NCI-H128 (cell line): Measurements from ENCODE around the gene SSC4D.
"Not testable (repeated sequence)": the region's sequence is repeated elsewhere in the genome, so short reads cannot be mapped to it uniquely, and the experiment has no call there.

ENCODE experiments used
- DNase-seq: peaks from one replicate; lab custom pipeline; 2025; ENCODE audit not compliant: unreplicated experiment; lab: John Stamatoyannopoulos, UW

The SSC4D gene

DNA sequence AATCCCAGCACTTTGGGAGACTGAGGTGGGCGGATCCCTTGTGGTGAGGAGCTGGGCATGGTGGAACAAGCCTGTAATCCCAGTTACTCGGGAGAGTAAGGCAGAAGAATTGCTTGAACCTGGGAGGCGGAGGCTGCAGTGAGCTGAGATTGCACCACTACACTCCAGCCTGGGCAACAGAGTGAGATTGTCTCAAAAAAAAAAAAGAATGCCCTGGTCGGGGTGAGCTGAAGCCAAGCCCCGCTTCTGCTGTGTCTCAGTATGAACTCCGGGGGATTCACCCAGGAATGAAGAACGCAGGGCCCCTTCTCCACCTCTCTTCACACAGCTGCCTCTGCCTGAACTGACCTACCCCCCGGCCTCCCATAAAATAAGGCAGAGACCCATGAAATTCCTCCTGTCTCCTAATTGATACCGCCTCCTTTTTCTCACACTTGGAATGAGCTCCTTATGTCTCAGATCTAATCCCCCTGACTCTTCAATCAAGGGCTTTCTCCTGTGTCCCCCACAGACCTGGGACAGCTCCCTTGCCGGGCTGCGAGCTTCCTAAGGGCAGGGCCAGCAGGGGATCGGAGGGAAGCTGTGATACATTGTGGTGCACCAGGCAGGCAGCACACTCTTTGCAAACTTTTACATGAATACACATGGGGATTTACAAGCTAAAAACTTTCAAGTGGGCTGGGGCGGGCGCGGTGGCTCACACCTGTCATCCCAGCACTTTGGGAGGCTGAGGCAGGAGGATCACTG lies 14.3 kb upstream of the SSC4D start:
- no peak for DNase-seq

DNA sequence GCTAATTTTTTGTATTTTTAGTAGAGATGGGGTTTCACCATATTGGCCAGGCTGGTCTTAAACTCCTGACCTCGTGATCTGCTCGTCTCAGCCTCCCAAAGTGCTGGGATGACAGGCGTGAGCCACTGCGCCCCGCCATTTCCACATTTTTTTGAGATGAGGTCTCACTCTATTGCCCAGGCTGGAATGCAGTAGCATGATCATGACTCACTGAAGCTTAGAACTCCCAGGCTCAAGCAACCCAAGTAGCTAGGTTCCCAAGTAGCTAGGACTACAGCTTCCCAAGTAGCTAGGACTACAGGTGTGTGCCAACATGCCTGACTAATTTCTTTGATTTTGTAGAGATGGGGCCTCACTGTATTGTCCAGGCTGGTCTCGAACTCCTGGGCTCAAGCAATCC lies 11.6 kb upstream of the SSC4D start:
- not testable (repeated sequence) for DNase-seq

DNA sequence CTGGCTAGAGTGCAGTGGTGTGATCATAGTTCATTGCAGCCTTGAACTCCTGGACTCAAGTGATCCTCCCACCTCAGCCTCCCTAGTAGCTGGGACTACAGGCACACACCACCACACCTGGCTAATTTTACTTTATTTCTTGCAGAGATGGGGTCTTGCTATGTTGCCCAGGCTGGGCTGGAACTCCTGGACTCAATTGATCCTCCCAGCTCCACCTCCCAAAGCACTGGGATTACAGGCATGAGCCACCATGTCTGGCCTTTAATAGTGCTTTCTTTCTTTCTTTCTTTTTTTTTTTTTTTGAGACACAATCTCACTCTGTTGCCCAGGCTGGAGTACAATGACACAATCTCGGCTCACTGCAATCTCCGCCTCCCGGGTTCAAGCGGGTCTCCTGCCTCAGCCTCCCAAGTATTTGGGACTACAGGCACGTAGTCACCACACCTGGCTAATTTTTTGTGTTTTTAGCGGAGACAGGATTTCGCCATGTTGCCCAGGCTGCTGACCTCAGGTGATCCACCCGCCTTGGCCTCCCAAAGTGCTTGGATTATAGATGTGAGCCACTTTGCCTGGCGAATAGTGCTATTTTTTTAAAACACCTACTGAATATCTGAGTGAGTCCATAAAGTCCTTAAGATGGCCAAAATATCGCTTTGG lies 8.3 kb upstream of the SSC4D start:
- DNase-seq, result not testable (repeated sequence)

DNA sequence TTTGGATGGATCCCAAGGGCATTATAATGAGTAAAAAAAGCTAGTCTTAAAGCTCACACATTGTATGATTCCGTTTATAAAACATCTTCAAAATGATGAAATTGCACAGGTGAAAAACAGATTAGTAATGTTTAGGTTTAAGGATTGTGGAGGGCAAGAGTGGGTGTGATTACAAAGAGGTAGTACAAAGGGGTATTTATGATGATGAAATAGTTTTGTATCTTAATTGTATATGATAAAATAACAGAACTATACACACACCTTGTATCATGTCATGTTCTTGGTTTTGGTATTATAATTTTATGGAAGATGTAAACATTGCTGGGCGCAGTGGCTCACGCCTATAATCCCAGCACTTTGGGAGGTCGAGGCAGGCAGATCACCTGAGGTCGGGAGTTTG lies 2.8 kb upstream of the SSC4D start:
- no peak for DNase-seq

DNA sequence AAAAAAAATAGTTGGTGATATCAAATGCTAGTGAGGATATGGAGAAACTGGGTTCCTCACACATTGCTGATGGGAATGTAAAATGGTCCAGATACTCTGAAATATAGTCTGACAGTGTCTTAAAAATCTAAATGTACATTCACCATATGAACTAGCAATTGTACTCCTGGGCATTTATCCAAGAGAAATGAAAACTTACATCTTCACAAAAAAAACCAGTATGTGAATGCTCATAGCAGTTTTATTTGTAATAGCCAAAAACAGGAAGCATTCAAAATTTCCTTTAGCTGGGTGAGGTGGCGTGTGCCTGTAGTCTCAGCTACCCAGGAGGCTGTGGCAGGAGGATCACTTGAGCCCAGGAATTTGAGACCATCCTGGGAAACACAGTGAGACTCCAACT lies 2.1 kb upstream of the SSC4D start:
- no peak for DNase-seq

DNA sequence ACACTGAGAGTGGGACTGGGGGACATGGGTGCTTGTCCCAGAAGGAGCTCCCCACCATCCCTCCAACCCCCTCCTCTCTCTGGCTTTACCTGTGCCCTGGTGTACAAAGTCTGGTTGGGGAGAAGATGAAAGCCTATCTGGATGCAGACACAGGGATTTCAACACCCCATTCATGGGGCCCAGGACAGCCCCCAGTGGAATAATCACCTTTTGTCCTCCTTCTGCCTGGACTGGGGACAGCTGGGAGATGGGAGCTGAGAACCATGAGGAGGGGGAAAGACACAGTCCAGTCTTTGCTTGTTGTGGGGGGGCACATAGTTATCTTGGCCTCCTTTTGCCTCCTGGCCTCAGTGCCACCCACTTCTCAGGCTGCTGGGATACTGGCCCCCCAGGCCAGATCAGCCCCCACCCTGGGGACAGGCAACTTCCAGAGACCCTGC lies 1.4 kb downstream of the SSC4D start:
- no peak for DNase-seq

DNA sequence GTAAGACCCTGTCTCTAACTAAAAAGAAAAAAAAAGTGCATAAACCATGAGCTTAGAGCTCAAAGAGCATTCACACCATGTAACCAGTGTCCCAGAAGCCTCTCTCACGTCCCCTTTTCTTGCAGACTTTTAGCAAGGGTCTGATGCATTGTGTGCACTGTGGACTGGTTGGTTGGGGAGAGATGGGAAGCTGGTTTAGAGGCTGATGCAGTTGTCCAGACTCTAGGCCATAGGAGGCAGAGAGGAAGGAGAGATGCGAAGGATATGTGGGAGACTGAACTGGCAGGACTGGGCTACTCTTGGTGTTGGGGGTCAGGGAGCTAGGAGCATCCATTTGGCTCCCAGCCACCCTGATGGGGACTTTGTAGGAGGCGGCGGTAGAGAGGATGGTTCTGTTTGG lies 1.8 kb downstream of the SSC4D start:
- DNase-seq, result no peak

DNA sequence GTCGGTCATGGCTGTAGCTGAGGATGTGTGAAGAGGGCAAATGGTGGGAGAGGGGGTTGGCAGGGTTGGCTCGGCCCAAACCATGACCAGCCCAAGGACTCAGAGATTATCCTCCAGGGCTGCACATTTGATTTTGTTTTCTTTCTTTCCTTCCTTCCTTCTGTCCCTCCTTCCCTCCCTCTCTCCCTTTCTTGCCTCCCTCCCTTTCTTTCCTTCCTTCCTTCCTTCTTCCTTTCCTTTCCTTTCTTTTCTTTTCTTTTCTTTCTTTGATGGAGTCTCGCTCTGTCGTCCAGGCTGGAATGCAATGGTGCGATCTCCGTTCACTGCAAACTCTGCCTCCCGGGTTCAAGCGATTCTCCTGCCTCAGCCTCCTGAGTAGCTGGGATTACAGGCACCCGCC lies 3.8 kb downstream of the SSC4D start:
- DNase-seq, result no peak

DNA sequence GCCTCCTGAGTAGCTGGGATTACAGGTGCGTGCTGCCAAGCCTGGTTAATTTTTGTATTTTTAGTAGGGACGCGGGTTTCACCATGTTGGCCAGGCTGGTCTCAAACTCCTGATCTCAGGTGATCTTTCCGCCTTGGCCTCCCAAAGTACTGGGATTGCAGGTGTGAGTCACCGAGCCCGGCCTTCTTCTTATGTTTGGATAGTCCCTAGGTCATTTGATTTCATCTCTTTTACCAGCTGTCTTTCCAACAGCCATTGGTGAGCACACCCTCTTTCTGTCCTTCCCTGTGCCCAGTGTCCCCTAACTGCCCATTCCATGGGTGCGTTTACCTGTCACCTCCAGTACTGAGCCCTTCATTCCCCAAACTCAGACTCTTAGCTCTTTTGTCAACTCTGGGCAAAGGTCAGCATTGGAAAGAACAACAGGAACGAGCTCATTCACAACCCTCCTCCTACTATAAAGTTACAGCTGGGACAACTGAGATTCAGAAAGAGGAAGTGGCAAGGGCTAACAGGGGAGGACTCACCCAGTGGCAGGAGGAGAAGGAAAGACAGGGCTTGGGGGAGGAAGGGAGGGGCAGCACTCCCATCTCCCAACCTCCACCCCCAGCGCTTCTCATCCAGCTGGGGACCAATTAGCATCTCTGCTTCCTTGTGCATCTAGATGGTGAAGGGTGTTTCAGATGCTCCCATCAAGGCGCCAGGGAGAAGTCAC lies 5.6 kb downstream of the SSC4D start:
- DNase-seq, result no peak

DNA sequence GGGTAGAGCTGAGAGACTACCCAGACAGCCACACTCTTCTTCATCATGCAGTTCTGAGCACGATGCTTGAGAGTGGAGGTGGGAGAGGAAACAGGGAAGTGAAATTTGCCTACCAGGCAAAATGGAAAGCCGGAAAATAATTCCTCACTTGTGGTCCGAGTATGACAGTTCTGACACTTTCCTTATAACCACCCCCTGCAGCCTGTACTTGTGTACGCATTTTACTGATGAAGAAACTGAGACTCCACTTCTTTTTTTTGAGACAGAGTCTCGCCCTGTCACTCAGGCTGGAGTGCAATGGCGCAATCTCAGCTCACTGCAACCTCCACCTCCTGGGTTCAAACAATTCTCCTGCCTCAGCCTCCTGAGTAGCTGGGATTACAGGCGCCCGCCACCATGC lies 6.4 kb downstream of the SSC4D start:
- DNase-seq, result not testable (repeated sequence)

DNA sequence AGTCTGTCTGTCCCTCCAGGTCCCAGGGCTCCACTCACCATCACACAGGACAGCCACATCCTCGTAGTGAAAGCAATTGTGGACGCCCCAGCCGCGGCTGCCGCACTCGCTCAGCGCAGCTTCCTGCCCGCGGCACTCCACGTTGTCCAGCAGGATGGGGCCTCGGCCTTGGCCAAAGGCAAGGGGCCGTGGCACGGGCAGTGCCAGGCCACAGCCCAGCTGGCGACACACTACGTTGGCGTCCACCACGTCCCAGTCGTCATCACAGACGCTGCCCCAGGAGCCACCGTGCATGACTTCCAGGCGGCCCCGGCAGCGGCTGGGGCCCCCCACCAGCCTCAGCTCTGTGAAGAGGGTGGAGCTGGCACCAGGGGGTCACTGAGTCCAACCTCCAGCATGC lies 9.2 kb downstream of the SSC4D start:
- DNase-seq, result no peak

DNA sequence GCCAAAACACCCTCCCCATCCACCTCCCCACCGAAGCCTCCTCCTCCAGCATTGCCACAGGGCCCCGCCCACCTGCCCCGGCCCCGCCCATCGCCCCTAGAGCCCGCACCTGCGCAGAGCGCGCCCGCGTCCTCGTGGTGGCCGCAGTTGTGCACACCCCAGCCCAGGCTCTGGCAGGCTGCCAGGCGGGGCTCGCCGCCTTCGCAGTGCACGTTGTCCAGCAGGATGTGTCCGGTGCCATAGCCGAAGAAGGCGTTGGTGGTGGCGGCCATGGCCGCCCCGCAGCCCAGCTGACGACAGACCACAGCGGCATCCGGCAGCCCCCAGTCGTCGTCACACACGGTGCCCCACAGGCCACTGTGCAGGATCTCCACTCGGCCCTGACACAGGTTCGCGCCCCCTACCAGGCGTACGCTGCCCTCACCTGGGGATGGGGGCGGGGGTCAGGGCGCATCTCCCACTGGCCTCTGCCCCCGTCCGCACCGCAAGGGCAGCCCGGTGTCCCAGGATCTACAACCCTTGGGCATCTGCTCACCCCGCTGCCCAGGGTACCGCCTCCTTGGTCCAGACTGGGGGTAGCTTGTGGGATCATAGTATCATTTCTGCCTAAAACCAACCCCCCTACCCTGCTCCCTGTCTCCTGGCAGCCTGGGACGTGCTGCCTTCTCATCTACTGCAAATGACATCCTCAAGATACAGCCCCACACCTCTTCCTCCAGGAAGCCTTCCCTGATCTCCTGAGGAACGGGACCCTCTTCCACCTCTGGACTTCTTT lies 11.9 kb downstream of the SSC4D start:
- no peak for DNase-seq

DNA sequence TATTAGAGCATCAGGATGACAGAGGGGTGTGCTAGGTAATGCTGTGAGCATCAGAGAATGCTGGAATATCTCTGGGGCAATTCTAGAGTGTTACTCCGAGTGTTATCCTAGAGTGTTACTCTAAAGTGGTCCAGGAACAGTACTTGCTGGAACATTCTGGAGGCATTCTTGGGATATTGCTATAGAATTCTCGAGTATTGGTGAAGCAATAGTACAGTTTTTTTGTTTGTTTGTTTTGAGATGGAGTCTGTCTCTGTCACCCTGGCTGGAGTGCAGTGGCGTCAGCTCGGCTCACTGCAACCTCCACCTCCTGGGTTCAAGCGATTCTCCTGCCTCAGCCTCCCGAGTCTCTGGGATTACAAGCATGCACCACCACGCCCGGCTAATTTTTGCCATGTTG lies 12.6 kb downstream of the SSC4D start:
- DNase-seq, result no peak

DNA sequence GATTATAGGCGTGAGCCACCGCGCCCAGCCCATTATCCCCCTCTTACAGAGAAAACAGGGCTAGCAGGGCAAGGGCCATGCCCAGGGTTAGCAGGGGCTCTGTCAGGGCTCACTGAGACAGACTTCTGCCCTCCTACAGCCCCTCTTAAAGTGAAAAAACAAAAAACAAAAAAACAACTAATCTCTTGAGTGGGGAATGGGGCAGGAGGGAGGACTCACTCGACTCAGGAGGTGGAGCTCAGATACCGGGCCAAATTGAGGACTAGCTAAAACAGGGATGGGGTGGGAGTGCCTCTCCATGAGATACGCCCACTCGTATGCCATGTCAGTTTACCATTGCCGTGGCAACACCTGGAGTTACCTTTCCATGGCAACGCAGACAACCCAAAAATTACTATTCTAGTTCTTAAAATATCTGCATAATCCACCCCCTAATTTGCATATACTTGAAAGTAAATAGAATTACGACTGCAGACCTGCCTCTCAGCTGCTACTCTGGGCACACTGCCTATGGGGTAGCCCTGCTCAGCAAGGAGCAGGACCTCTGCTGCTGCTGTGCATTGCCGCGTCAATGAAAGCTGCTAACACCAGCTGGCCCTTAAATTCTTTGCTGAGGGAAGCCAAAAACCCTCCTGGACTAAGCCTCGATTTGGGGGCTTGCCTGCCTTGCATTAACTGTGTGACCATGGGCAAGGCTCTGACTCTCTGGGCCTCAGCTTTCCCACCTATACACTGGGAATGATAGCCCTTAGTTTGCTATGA lies 13.4 kb downstream of the SSC4D start:
- no peak for DNase-seq

DNA sequence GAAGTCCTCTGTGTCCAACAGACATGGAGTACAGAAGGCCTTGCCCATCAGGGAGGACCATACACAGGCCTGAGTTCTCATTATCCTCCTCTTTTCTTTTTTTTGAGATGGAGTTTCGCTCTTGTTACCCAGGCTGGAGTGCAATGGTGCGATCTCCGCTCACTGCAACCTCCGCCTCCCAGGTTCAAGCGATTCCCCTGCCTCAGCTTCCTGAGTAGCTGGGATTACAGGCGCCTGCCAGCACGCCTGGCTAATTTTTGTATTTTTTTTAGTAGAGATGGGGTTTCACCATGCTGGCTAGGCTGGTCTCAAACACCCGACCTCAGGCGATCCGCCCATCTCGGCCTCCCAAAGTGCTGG lies 13.9 kb downstream of the SSC4D start:
- DNase-seq, result not testable (repeated sequence)

DNA sequence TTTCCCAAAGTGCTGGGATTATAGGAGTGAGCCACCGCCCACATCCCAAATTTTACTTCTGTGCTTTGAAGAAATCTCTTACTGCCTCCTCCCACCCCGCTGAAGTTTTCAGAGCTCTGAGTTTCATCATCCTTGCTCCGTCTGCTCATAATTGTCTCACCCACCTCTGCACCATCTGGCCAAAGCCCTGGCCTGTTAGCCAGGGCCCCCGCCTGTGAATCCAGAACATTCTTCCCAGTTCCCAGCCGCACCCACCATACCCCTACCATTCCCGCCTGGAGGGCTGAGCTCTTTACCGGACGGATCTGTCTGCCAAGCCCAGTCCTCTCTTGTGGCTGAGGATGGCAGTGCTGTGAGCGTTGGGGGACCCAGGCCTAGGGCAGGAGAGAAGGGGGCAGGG lies 14.5 kb downstream of the SSC4D start:
- no peak for DNase-seq

DNA sequence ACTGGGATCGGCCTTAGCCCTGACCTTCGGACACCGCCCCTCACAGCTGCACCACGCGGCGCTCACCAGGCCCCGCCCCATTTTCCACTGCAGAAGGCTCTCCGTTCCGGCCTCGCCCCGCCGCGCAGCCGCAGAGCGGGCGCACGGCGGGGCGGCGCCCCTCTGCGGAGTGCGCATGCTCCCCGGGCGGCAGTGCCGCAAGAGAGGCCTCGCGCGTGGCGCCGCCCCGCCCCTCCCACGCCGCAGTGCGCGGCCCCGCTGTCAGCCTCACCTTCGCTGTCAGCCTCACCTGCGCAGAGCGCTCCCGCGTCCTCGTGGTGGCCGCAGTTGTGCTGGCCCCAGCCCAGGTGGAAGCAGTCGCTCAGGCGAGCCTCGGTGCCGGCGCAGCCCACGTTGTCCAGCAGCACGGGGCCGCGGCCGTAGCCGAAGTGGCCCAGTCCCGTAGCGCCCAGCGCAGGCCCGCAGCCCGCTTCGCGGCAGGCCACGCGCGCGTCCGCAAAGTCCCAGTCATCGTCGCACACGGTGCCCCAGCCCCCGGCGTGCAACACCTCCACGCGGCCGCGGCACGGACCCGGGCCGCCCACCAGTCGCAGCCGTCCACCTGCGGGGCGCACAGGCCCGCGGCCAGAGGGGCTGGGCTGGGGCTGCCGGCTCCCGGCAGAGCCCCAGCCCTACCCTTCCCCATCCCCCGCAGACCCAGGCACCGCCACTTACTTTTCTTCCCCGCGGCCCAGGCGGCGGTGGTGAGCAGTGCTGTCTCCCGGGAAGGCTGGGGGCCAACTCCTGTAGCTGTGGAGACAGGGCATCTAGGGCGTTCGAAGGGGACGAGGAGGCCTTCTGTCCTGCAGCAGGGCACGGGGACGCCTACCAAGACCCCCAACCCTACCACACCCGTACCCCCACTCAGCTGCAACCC lies 16.1 kb downstream of the SSC4D start:
- peak; percentile 73 for DNase-seq

DNA sequence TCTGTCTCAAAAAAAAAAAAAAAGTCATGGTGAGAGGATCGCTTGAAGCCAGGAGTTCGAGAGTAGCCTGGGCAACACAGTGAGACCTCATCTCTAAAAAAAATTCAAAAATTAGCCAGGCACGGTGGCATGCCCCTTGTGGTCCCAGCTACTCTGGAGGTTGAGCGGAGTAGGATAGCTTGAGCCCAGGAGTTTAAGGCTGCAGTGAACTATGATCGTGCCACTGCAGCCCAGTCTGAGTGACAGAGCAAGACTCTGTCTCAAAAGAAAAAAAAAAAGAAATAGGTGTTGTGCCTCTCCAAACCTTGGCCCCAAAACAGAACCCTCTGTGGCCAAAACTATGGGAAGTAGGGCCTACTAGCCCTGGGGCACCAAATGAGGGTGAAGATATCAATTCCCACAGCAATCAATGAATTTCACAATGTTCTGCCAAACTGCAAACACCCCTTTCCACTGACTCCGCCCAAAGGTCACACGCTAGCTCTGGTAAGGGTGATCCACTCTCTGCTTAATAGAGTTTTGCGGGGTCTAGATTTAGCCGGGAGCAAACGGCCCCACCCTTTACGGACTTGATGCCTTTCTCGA lies 16.9 kb downstream of the SSC4D start:
- DNase-seq, result no peak

DNA sequence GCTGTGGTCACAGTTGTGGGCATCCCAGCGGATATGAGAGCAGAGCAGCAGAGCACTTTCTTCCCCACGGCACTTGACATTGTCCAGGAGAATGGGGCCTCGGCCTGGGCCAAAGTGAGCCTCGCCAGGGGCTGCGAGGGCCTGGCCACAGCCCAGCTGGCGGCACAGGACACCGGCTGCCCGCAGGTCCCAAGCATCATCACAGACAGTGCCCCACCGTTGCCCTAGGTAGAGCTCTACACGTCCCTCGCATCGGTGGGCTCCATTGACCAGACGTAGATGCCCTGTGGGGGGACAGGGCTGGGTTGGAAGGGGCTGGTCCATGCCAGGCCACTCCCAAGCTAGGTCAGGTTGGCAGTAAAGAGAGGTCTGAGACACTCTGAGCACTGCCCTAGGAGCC lies 19.4 kb downstream of the SSC4D start:
- no peak for DNase-seq
